Ectodermal cell (in vitro differentiated cells): ENCODE measurements around the gene CROCC.

Experiments
- H3K27ac ChIP-seq: 2 replicates; pipeline ENCODE4 v1.7.0; 2013; ENCODE audit warnings: mild to moderate bottlenecking, low read depth, low read length; ENCODE audit not compliant: insufficient read depth, poor library complexity, severe bottlenecking
- H3K27me3 ChIP-seq: 2 replicates; pipeline ENCODE4 v1.7.0; 2013; ENCODE audit warnings: mild to moderate bottlenecking, low read length; ENCODE audit not compliant: insufficient read depth, control insufficient read depth, poor library complexity, severe bottlenecking
- H3K36me3 ChIP-seq: one replicate; pipeline ENCODE4 v1.7.0; 2013; ENCODE audit warnings: low read length; ENCODE audit not compliant: control insufficient read depth, insufficient read depth
- H3K4me1 ChIP-seq: one replicate; pipeline ENCODE4 v1.7.0; 2013; ENCODE audit warnings: low read length; ENCODE audit not compliant: control insufficient read depth, insufficient read depth
- H3K4me3 ChIP-seq: 2 replicates; pipeline ENCODE4 v1.7.0; 2013; ENCODE audit warnings: low read depth, low read length, control low read depth; ENCODE audit not compliant: insufficient read depth
- H3K9me3 ChIP-seq: 2 replicates; pipeline ENCODE4 v1.7.0; 2013; ENCODE audit warnings: mild to moderate bottlenecking, low read length, moderate library complexity; ENCODE audit not compliant: control insufficient read depth
- WGBS, 2 experiments: methylation state at CpG; one replicate each; pipeline ENCODE4 v1.1.7; 2013; ENCODE audit warnings: missing lambda C conversion rate in 2 of 2; 5-methylcytosine and 5-hydroxymethylcytosine counted together

Gene CROCC

DNA sequence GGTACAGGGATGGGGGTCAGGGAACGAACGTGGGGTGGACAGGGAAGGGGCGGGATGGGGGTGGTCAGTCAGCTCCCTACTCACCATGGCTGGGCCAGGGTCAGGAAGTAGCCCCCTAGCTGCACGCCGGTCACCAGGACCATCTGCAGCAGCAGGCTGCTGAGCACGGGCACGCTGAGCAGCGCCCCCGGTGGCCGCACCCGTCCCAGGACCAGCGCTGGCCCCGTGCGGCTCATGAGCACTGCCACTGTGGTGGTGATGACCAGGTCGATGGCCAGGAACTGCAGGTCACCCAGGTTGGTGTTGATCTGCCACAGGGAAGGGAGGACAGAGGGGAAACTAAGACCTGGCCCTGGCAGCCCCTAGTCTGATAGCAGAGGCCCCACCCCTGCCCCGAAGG lies 65.2 kb downstream of the CROCC start:
- Histone ChIP-seq H3K4me3 (no peak overlapping the region), H3K27me3 (no peaks in the 10 kb centered on the region), H3K9me3 (no peaks in the 10 kb centered on the region), H3K36me3 (peaks cover 4% of the 10 kb centered on the region), H3K4me1 (peaks cover 17% of the 10 kb centered on the region), H3K27ac (no peak overlapping the region)
- 35 to 37% methylated on average over 16 of the region's 16 CpGs for WGBS, 2 experiments

DNA sequence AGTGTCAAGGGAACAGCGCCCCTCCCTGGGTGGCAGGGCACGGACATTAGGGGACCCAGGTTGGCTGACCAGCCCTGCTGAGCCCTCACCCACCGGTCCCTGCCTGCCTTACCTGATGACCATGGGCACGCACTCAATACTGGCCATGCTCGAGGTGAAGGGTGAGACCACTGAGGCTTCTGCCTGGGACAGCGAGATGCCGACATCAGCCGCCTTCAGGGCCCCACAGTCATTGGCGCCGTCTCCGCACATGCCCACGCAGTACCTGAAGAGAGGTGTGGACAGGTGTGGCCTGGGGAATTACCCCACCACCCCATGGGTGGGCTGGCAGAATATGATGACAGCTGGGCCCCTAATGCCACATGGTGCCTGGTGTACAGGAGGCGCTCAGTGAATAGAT lies 66.5 kb downstream of the CROCC start:
- no peaks in the 10 kb centered on the region for H3K9me3 ChIP-seq
- peaks cover 4% of the 10 kb centered on the region for H3K36me3 ChIP-seq
- WGBS, 2 experiments, result 87 to 88% methylated on average over 12 of the region's 13 CpGs
- H3K4me1 ChIP-seq, result peaks cover 6% of the 10 kb centered on the region
- H3K27me3 ChIP-seq, result no peaks in the 10 kb centered on the region
- H3K4me3 ChIP-seq, result no peak overlapping the region
- H3K27ac ChIP-seq, result no peak overlapping the region

DNA sequence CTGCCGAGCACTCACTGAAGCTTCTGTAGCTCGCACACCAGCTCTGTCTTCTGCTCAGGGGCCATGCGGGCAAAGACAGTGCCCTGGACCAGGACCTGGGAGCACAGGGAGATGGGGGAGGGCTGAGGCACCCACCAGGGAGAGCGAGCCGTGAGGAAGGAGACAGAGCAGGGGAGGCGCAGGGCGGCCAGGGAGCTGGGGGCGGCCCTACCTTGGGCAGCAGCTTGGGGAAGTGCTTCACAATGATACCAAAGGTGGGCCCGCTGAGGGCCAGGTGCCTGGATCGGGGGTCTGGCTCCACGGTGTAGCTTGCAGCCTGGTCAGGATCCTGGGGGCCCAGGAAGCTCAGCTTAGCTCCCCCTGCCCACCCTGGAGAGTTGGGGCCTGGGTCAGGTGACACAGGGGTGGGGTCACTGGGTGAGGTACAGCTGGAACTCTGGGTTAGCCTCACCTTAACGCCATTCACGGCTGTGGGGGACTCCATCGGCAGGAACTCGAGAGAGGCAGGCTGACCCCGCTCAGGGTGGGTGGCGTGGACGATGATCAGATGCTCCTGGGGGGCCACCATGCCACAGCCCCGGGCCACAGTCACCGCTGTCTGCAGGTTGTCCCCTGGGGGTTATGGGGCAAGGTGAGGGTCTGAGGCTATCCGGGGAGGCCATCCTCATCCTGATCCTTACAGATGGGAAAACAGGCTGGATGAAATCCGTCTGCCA lies 68.1 kb downstream of the CROCC start:
- peaks cover 4% of the 10 kb centered on the region for H3K36me3 ChIP-seq
- no peaks in the 10 kb centered on the region for H3K27me3 ChIP-seq
- no peaks in the 10 kb centered on the region for H3K4me1 ChIP-seq
- 94% methylated on average over 22 of the region's 22 CpGs for WGBS, 2 experiments
- H3K27ac ChIP-seq, result no peak overlapping the region
- H3K9me3 ChIP-seq, result no peaks in the 10 kb centered on the region
- no peak overlapping the region for H3K4me3 ChIP-seq

DNA sequence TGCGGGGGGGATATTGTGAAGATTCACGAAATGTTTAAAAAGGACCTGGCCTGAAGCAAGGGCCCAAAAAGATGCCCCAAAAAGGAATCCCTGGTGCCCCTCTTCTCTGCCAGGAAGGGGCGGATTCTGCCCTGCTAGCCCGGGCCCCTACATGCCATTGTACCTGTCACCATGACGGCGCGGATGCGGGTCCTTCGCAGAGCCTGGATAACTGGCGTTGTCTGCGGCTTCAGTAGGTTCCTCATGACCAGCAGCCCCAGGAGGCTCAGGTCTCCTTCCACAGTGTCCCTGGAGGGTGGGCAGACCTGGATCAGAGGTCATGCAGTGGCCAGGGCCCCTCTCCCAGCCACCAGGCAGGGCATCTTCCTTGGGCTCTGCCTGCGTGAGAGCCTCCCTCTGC lies 69.8 kb downstream of the CROCC start:
- Histone ChIP-seq H3K4me3 (no peak overlapping the region), H3K36me3 (no peaks in the 10 kb centered on the region), H3K9me3 (no peaks in the 10 kb centered on the region), H3K4me1 (no peaks in the 10 kb centered on the region), H3K27ac (no peak overlapping the region), H3K27me3 (no peaks in the 10 kb centered on the region)
- 94 to 95% methylated on average over 12 of the region's 12 CpGs for WGBS, 2 experiments

DNA sequence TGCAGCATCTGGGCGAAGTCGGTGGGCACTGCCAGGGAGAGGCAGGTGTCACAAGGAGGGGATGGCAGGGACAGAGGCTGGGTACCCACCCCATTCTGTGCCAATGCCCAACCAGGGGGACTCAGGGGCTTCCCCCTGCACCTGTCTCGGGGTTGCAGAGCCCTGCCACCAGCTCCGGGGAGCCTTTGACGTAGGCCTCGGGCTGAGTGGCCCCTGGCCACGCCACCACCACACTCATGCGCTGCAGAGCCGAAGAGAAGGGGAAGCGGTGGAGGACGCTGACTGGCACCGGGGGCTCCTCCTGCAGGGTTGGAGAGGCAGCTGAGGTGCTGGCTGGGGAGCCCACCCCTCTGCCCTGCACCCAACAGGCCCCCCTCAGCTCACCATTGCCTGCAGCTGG lies 70.4 kb downstream of the CROCC start:
- Histone ChIP-seq H3K4me3 (no peak overlapping the region), H3K4me1 (no peaks in the 10 kb centered on the region), H3K9me3 (no peaks in the 10 kb centered on the region), H3K27ac (no peak overlapping the region), H3K27me3 (no peaks in the 10 kb centered on the region), H3K36me3 (no peaks in the 10 kb centered on the region)
- whole genome bisulfite sequencing, 2 experiments, result 95 to 96% methylated on average over 12 of the region's 12 CpGs

DNA sequence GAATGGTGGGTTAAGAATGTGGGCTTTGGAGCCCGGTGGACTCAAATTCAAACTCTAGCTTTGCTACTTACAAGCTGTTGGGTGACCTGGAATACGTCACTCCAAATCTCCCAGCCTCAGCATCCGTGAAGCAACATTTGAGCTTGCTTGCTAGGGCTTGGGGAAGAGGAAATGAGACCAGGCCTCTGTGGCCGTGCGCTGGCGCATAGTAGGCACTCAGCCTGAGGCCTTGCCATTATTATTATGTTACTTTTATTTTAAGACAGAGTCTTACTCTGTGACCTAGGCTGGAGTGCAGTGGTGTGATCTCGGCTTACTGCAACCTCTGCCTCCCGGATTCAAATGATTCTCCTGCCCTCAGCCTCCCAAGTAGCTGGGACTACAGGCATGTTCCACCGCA lies 70.9 kb downstream of the CROCC start:
- 84 to 96% methylated on average over 9 of the region's 9 CpGs for WGBS, 2 experiments

DNA sequence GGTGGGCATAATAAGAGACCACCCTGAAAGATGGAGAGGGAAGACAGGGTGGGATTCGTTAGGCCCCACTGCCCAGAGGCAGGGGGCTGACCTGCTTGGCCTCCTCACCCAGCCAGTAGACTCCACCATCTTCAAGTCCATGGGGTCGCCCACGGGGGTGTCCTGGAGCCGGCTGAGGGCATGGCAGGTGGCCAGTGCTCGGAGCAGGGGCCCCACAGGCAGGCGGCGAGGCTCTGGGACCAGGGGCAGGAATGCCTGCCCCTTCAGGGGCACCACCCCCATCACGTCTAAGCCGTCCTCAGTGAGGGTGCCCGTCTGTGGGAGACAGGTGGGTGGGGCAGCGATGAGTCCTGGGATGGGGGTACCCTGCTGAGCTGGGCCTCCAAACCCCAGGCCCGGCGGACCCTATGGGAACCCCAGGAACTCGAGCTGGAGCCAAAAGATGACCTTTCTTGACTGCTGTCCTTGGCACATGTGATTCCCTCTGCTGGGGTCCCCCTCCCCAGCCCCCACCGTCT lies 71.8 kb downstream of the CROCC start:
- Histone ChIP-seq H3K4me1 (no peaks in the 10 kb centered on the region), H3K9me3 (no peaks in the 10 kb centered on the region), H3K4me3 (no peak overlapping the region), H3K36me3 (no peaks in the 10 kb centered on the region), H3K27me3 (no peaks in the 10 kb centered on the region), H3K27ac (no peak overlapping the region)
- WGBS, 2 experiments, result 94 to 95% methylated on average over 15 of the region's 15 CpGs

More for the DNA sequence above, 70.9 kb downstream of the CROCC start:
- no peaks in the 10 kb centered on the region for H3K27me3 ChIP-seq
- H3K4me3 ChIP-seq, result no peak overlapping the region
- H3K27ac ChIP-seq, result no peak overlapping the region
- no peaks in the 10 kb centered on the region for H3K36me3 ChIP-seq
- no peaks in the 10 kb centered on the region for H3K9me3 ChIP-seq
- no peaks in the 10 kb centered on the region for H3K4me1 ChIP-seq

DNA sequence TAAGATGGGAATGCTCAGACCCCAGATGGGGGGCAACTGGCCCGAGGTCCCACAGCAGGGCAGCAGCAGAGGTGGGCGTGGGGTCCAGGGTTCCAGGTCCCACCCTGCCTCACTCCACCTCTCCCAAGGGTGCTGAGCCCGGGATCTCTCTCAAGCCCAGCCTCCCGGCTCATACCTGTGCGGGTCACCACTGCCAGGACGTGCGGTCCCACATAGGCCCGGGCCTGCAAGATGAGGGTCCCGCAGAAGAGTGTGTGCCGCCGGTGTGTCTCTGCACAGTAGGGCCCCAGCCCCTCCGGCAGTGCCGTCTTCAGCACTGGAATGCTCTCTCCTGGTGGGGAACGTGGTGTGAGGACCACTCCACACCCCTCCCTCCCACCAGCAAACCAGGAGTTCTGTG lies 75.1 kb downstream of the CROCC start:
- Histone ChIP-seq H3K4me1 (no peaks in the 10 kb centered on the region), H3K4me3 (no peak overlapping the region), H3K9me3 (no peaks in the 10 kb centered on the region), H3K36me3 (no peaks in the 10 kb centered on the region), H3K27ac (no peak overlapping the region), H3K27me3 (no peaks in the 10 kb centered on the region)
- WGBS, 2 experiments, result 97% methylated on average over 14 of the region's 14 CpGs

DNA sequence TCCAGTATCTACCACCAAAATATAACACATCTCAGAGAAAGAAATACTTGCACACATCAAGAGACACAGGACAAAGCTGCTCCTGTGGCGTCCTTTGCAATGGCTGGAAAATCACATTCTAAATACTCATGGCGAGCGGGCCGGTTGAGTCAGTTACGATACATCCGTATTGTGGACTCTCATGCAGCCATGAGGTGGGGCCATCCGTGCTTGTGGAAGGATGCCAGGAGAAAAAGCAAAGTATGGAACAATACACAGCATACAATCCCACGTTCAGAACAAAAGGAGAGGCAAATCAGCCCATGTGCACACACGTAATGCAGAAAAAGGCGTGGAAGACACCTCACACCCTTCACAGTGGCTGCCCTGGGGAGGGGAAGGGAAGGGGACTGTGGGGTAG lies 76.9 kb downstream of the CROCC start:
- Histone ChIP-seq H3K9me3 (no peaks in the 10 kb centered on the region), H3K4me1 (no peaks in the 10 kb centered on the region), H3K27ac (no peak overlapping the region), H3K4me3 (no peak overlapping the region), H3K27me3 (no peaks in the 10 kb centered on the region), H3K36me3 (peaks cover 6% of the 10 kb centered on the region)
- 93 to 97% methylated on average over 10 of the region's 10 CpGs for WGBS, 2 experiments

DNA sequence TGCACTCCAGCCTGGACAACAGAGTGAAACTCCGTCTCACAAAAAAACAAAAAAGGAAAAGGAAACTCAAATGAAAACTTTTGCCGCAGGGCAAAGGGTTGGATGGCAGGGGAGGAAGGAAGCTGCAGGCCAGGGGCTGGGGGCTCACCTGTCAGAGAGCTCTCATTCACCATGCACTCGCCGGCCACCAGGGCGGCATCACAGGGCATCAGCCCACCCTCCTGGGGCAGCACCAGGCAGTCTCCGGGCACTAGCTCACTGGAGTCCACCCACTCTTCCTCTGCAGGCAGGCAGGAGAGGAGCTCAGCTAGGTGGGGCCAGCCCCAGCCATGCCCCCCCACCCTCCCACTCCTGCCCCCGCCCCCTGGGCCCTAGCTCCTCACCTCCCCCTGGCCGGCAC lies 78.1 kb downstream of the CROCC start:
- WGBS, 2 experiments, result 94% methylated on average over 8 of the region's 8 CpGs
- H3K4me1 ChIP-seq, result no peaks in the 10 kb centered on the region
- no peaks in the 10 kb centered on the region for H3K27me3 ChIP-seq
- no peak overlapping the region for H3K27ac ChIP-seq
- peaks cover 15% of the 10 kb centered on the region for H3K36me3 ChIP-seq
- H3K4me3 ChIP-seq, result no peak overlapping the region
- H3K9me3 ChIP-seq, result no peaks in the 10 kb centered on the region
